Epithelial cell of prostate (primary cell): Measurements from ENCODE around the gene DRC3.
A peak's percentile ranks its signal among the peaks of the same experiment; 100 is the strongest.

Experiments
- DNase-seq: peaks from one replicate; pipeline ENCODE4 v3.0.0-alpha.2; 2011; ENCODE audit warnings: low read depth, low spot score
- H3K27ac ChIP-seq: fragments of 450-650 bp; 2 replicates; pipeline ENCODE4 v1.5.1; 2017; ENCODE audit warnings: mild to moderate bottlenecking

The DRC3 gene

DNA sequence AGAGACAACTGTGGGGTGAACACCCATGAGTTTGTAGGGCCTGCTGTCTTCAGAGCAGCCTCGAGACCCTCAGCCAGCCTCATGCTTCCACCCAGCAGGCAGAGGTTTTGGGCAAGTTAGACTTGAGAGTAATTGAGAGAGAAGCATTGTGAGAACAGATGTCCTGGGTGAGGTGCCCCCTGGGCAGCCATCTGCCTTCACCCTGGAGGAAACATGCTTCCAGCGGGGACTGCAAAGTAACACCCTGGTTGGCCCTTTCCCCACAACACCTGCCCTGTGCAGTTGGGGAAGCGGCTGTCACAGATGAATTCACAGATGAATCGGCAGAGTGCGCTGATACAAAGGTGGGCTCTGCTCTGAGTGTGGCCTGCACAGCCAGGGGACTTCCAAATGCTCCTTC lies 42.9 kb downstream of the DRC3 start:
- no peak for DNase-seq
- H3K27ac ChIP-seq, result no peak overlapping the region

DNA sequence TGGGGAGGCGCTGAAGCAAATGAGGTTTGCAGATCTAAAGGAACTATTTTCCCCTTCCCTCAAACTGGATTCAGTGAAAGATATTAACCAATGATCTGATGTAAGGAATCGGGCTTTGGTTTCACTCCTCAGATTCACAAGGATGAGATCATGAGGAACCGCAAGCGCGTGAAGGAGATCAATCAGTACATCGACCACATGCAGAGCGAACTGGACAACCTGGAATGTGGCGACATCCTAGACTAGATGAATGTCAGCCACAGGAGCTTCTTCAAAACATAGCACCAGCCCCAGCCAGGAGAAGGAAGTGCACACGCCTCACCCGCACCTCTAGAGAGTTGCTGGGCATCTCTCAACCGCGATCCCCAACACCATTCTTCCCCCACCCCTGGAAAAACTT lies 43.8 kb downstream of the DRC3 start:
- no peak for DNase-seq

DNA sequence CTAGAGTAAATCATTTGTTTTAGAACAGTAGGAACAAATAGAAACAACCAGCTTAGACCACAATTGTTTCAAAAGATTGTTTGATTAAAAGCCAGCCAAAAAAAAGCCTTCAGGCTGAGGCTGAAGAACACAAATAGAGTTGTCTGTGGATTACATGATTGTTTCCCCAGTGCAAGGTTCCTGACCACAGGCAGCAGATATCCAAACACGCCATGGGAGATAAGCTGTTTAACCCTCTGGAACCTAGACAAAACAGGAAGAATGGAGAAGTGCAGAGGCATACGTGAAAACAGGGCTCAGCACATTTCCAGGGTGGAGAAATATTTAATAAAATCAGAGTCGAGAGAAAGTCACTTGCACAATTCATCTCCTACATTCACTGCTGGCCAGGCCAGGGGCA lies 45.3 kb downstream of the DRC3 start:
- no peak overlapping the region for H3K27ac ChIP-seq
- no peak for DNase-seq

More for the DNA sequence above, 43.8 kb downstream of the DRC3 start:
- no peak overlapping the region for H3K27ac ChIP-seq

DNA sequence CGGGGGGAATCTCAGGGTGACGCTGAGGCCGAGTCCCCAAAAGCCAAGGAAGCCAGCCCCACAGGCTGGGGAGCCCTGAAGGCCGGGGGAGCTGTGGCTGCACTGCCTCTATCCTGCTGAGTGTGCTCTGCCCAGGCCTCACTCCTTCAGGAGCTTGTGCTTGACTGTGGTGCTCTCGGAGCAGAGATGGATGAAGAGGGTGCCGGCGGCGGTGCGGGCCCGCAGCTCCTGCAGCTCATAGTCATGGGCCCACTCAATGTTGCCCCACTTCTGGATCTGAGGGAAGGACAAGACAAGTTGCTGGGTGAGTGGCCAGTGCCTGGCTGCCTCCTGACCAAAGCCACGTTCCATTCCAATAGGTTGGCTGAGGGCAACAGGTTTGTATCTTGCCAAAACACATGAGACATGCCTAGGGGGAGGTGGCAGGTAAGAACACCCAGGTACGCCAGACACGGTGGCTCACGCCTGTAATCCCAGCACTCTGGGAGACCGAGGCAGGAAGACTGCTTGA lies 45.8 kb downstream of the DRC3 start:
- DNase-seq, result no peak
- no peak overlapping the region for H3K27ac ChIP-seq

DNA sequence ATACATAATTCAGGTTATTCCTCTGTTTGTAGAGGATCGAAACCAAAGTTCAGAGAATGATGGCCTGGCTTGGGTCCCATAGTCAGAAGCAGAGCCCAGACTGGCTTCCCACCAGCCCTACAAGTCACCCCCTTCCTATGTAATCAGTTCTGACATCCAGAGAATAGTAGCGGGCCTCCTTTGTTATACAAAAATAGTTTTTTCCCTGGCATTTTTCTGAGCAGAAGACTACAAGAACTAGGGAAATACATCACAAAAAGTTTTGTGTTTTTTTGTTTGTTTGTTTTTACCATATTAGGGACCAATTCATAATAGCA lies 47.1 kb downstream of the DRC3 start:
- DNase-seq, result no peak
- H3K27ac ChIP-seq, result no peak overlapping the region

DNA sequence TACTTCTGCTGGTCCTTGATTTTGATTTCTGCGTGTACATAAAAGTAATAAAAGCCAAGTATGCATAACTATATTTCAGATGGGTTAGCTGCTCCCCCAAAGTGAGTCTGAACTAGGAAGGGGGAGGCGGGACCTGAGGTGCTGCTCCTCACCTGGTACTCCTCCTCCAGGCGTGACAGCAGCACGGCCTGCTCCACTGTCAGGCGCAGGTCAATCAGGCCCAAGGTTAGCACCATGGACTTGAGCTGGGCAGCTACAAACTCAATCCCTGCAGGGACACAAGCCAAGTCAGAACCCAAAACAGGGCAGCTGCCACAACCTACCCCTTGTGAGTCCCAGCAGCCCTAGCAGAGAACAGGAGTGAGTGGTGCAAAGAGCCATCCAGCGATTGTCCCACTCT lies 48.3 kb downstream of the DRC3 start:
- DNase-seq, result no peak
- H3K27ac ChIP-seq, result no peak overlapping the region

DNA sequence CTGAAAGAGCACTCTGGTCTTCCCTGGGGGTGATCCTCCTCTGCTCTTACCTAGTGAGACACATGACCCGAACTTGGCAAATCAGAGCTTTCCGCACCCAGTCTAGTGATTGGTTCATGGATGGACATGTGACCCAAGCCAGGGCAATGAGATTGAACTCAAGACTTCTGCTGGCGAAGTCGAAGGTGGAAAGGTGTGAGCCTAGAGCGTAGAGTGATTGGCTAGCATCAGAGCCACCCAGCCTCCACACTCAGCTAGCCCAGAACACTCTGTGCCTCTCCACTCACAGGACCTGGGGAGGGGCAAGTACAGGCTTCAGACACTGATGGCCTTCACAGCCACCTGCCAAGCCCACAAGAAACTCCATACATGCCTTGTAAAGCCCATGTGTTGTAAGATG lies 48.7 kb downstream of the DRC3 start:
- DNase-seq, result no peak
- H3K27ac ChIP-seq, result no peak overlapping the region

DNA sequence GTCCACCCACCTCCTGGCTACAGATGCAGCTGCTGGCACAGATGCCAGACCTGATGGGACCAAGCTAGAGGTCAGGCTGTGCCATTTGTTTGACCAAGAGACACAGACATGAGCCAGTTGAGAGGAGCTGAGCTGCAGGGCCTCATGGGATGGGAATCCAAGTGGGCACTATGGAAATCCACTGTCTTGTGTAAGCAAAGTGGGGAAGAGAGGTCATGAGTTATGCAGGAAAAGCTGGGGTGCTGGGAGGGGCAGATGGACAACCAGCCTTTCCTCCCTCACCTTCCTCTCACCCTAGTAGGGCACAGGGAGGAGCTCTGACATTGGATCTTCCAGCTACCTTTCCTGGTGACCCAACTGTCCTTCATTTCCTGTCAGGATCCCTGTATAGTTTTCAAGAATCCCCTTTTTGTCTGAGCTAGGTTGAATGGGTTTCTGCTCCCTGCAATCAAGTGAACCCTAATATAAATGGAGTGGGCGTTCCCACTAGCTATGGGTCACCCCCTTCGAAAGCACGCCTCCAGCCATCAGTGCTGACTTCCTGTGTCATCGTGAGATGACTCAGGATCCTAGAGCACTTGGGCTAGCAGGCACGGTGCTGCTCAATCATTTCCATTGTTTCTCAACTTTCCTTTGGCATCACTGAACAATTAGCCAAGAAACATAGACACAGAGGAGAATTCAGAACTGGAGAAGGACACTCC lies 52.7 kb downstream of the DRC3 start:
- peak overlapping the region; percentile 52 for H3K27ac ChIP-seq
- no peak for DNase-seq

DNA sequence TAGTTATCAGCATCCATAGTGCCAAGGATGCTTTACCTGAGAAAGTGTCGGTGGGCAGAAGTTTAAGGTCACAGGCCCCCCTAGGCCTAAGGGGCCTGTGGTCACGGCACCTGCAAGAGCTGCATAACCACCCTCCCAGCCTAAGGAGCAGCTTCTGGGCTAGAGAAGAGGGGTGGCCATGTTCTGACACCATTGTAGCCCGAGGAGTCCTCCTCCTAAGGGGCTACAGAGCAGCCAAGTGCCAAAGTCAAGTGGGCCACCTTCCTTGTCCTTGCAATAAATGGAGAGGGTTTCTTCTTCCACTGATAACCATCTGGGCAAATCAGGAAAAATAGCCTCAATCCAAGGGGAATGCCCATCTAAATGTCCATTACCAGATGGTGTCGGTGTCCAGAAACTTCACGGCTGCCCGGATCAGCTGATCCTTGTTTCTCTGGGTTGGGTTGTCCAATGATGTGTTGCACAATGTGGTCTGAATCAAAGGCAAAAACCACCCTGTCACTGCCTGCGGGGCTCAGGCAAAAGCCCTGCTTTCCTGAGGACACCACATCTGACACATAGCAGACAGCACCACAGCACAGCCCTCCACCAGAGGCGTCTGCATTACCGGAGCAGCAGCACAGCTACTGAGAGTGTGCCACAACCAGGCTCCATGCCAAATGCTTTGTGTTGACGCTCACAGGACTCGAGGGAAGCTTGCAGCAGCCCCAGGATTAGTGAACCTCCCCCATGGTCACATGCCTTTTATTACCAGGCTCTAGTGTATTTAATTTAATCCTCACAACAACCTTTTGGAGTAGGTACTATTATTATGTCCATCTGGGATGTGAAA lies 53.5 kb downstream of the DRC3 start:
- DNase-seq, result no peak

DNA sequence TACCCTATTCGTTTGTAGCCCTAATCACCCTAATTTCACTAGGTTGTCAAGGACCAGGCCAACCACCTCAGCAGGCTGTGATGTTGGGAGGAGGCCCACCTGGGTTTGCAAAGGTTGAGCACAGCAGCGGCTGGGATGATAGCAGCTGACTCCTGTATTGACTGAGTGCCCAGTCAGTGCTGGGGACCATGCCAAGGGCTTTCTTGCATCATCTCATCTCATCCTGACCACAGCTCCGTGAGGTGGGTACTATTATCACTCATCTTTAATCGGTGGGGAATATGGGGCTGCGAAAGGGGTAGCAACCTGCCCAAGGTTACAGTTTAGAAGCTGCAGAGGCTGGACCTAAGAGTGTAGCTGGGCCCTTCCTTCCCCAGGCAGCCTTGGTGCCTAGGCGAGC lies 54.6 kb downstream of the DRC3 start:
- DNase-seq, result no peak
- H3K27ac ChIP-seq, result no peak overlapping the region

More for the DNA sequence above, 53.5 kb downstream of the DRC3 start:
- H3K27ac ChIP-seq, result peak overlapping the region; percentile 52

DNA sequence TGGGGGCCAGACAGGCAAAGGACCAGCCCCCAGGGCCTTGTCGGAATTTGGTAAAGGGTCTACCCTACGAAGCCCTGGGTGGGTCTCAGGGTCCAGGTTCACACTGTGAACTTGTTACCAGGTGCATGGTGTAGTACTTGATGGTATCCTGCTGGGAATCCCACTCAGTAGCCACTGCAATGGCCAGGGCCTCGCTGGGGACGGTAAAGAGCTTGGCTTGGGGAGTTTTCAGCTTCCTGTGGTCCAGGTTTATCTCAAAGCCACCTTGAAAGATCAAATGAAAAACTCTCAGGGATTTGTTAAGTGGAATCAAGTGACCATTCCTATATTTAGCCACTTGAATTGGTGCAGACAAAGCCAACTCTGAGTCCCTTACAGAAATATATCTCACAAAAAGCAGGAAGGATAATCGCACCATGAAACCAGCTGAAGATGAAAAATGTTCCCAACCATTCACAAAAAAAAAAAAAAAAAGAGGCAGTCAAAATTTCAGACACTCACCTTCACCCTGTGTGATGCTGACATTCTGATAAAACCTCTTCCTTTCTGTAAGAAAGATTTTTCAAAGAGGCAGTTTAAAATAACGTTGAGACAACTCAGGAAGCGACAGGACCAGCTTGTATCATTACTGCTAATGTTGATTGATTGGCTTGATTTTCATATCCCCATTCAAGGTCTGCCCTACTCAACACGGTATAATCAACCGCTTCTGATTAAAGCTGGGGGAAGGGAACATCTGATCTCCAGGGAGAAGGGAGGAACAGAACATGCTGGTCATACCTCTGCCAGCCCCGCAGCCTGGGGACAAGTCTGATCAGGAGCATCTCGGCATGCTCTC lies 55.7 kb downstream of the DRC3 start:
- no peak for DNase-seq
- no peak overlapping the region for H3K27ac ChIP-seq

DNA sequence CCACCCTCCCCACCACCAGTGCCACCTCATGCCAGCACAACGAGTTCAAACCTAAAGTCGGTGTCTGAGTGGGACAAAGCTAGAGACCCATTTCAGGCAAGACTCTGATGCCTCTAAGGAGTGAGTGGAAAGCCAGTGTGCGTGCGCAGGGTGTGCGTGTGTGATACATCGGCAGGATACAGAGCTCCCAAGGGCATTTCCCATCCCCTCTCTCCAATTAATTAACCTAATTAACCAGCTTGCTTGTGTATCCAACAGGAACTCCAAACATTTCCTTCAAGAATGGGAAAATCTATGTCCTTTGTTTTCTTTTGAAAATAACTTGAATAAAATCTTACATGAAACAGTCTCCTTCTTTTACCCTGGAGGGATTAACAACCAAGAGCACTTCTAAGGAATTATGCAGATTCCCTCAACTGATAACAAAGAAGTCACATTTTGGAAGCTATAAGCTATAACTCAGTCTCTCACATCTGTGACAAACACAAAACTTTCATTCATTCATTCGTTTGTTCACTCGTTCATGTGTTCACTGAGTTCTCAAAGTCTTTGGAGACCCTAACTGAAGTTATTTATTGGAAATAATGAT lies 56.4 kb downstream of the DRC3 start:
- H3K27ac ChIP-seq, result no peak overlapping the region

DNA sequence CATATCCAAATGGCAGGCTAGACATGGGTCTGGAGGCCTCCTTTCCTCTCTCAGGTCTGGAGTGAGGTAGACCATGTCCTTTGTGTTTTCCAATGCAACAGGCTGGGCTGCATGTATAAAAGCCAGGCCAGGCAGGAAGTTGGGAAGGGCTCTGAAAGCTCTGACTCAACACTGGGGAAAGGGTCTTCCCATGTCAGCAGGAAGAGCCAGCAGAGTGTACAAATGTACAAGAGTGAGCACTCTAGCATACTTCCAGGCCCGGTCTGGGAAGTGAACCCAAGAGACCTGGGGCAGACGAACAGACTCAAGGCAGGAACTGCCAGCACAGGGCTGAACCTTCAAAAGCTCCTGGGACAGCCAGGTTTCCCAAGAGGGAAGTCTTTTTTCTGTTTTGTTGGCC lies 59.3 kb downstream of the DRC3 start:
- no peak for DNase-seq
- H3K27ac ChIP-seq, result no peak overlapping the region

More for the DNA sequence above, 56.4 kb downstream of the DRC3 start:
- DNase-seq, result no peak

DNA sequence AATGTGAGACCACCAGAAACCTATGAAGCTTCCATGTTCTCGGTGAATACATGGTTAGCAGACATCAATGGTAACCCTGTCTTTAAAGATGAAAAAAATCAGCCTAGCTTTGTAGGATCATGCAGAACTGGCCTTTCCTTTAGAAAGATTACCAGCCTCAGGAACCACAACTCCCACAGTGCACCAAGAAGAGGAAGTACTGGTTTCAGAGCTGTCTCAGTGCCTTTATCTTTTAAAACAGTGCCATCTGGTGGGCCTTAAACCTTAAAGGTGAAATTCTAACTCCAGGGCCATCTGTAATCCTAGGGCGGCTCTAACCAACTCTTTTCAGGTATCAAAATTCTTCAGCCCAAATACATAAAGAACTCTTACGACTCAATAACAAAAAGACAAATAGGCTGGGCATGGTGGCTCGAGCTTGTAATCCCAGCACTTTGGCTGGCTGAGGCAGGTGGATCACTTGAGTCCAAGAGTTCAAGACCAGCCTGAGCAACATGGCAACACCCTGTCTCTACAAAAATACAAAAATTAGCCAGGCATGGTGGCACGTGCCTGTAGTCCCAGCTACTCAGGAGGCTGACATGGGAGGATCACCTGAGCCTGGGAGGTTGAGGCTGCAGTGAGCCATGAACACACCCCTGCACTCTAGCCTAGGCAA lies 60.9 kb downstream of the DRC3 start:
- no peak overlapping the region for H3K27ac ChIP-seq
- DNase-seq, result peak; percentile 34

DNA sequence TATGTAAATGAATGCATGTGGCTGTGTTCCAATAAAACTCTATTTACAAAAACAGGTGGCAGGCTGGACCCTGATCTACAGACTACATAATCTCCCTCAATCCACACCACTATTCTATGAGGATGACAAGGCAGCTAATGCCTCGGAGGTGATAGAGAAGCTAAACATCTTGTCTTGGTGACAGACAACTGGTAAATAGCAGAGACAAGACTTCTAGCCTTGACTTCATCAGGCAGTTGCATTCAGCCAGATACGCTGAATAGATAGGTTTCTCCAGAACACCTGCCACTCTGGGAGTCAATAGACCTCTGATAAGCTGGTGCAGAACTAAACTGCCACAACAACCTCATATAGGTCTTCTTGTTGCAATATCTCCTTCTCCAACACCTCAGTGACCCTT lies 63.0 kb downstream of the DRC3 start:
- no peak for DNase-seq
- H3K27ac ChIP-seq, result no peak overlapping the region

DNA sequence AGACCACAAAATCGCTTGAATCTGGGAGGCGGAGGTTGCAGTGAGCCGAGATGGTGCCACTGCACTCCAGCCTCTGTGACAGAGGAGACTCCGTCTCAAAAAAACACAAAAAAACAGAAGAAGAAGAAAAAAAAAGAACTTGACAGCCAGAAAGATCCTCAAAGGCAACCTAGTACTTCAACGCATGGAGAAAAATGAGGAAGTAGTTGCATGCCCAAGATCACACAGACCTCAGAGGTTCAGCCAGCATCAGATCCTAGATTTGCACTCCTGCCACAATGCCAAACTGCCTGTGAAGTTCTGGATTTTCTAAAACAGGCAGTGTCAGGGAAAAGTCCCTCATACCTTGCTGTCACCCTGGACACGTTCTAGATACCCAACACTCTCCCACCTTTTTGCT lies 64.8 kb downstream of the DRC3 start:
- DNase-seq, result no peak
- no peak overlapping the region for H3K27ac ChIP-seq

DNA sequence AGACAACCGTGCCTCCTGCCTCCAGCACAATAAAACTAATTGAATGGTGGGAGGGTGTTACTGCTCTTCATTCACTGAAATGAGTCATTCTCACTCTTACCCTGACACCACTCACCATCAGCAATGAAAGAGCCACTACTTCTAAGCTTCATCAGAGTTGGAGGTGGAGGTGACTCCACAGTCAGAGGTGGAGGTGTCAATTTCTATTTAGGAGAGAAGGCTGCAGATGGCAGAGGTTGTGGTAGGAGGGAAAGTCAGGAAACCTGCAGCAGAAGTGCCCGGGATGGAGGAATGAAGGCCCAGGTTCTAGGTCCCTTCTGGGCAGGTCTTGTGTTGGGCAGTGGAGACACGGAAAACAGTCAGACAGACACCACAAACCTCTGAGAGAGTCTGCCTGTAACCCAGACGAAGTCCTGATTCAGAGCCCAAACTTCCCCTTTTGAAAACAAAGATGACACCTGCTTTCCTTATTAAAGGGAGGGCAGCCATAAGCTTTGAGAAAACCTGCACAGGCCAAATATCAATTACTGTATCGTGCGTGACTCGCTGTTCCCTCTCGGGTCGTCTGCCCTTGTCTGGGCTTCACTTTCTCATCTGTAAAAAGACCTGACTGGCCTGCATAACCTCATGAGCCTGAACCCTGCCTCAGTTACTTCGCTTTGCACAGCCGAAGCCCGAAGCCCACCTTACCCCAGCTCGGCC lies 65.6 kb downstream of the DRC3 start:
- no peak for DNase-seq
- H3K27ac ChIP-seq, result peak overlapping the region; percentile 59

DNA sequence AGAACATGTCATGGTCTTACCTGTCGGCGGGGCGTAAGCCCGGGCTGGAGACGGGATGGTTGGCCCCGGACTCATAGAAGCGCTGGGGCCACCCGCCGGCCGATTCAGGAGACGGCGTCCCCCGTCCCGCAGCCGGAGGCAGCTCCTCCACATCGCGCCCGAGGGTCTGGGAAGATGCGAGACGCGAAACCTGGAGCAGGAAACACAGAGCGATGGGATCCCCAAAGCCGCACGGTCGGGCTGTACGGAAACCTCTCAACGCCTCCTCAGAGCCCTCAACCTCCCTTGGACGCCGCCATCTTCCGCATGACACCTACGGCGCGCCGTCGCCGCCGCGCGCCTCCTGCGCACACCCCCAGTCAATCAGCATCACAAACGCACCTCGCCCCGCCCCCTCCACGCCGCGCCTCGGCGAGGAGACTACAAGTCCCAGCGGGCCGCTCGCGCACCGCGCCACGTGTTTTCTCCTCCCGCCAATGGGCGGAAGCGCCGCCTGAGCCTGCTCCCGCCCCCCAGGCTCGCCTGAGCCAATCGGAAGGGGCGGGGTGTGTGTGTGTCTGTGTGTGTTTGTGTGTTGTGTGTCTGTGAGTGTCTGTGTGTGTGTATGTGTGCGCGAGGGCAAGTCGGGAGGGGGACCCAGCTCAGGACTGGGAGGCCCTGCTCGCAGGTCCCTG lies 66.3 kb downstream of the DRC3 start, which contains the start of the genes ATPAF2 and GID4:
TSS of gene ATPAF2 (minus strand) at position 308 of the 674 bp plus-strand sequence. CDS start at position 153, 155 bp downstream.
TSS of gene GID4 (plus strand) at position 548 of the 674 bp plus-strand sequence. CDS start at position 605, 57 bp downstream.
- peak within 1 kb of the TSS; percentile 59 for H3K27ac ChIP-seq
- peak; percentile 95 for DNase-seq
